GM18858 (cell line): Measurements from ENCODE around the gene OSMR.

Experiments used
- ATAC-seq: cut with Tn5 transposase; IDR thresholded peaks from one replicate; pipeline ENCODE4 v1.9.1; 2021; ENCODE audit not compliant: unreplicated experiment

OSMR gene

DNA sequence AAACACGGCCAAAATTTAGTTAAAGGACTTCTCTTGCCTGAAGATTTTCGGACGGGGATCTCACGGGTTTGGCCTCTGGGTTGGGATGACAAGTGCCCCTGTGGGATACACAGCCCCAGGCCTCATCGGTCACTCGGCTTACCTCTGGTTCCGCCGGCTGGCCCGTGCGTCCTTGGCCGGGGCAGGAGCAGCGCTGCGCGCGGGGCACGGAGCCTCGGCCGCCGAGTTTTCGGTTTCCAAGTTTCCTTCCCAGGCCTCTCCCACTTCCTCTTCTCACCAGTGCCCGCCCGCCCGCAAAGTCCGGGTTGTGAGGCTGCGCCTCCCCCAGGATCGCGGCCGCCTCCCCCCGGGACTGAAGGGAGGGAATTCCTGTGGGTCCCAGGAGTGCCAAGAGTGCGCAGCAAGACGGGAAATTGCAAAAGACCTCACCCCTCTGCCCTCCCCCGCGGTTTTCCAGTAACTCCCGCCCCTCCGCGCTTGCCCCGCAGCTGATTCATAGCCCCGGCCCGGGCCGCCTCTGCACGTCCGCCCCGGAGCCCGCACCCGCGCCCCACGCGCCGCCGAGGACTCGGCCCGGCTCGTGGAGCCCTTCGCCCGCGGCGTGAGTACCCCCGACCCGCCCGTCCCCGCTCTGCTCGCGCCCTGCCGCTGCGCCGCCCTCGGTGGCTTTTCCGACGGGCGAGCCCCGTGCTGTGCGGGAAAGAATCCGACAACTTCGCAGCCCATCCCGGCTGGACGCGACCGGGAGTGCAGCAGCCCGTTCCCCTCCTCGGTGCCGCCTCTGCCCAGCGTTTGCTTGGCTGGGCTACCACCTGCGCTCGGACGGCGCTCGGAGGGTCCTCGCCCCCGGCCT, at the start of gene OSMR:
Gene OSMR, plus strand, starts transcription at position 487 of the 853 bp plus-strand sequence. CDS start 23,033 bp downstream, outside the sequence.
- ATAC-seq: no peak

DNA sequence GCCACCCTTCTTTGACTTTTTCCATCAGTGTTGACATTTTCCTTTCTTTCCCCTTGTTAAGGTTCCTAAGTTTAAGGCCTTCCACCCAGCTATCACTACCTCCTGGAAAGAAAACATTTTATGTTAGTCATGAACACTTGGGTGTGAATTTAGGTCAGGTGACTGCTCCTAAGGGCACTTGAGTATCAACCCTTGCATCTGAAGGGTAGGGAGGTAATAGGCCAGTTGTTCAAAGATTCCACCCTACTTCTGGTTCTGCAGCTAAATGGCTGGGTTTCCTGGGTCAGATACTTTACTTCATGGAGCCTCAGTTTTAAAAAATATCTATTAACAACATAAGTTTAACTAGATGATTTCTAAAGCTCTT, 49.1 kb upstream of the OSMR start:
- ATAC-seq: no peak

DNA sequence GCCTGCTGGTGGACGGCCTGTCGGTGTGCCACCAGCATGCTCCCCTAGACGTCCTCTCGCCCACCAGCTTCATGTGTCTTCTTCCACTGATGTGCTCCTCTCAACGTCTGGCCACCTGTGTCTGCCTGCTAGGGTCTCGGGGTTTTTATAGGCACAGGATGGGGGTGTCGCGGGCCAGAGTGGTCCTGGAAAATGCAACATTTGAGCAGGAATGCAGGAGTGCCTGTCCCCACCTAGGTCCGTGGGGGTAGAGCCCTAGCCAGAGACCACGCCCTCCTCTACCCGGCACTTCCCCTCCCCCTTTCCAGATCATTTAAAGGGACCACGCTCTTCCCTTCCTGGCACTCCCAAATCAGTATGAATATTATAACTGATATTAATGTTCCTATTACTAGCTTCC, 48.0 kb upstream of the OSMR start:
- no peak for ATAC-seq

DNA sequence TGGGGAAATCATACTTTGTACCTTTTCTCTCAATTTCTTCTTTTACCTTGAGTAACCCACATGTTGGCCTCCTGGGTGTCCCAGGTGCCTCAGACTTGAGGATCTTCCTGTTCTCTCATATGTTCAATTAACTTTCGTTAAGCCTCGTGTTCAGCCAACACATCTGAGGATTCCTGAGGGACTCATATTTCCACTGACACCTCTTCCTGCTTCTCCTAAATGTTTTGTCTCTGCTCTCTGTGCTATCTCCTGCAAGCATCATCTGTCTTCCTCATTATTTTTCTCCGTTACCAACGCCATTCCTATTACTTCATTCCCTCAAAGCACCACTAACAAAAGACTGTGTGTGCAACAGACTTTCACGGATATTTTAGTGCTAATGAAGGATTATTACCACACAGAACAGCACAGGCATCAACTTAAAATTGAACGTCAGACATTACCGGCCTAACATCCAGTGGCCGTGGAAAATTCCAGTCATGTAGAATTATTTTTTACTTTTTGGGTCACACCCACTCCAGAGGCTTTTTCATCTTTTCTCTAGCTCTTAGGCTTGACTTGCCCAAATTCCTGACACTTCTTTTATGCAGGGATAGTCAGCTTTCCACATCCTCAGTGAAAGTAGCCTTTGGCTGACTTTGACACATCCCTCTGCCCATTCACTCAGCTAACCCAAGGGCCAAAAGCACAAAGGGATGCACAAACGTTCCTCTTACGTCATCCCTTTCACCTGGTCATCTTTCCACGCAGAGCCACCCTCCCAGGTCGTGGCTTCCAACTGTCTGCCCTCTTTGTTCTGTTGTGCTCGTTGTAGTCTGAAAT, 46.0 kb upstream of the OSMR start:
- no peak for ATAC-seq

GRCh38 chr5:38800515-38800914, 45.3 kb upstream of the OSMR start:
- no peak for ATAC-seq

- ATAC-seq: no peak
Observed at GRCh38 chr5:38802125-38802524, 43.7 kb upstream of the OSMR start.

- no peak for ATAC-seq
Observed at GRCh38 chr5:38803246-38803645, 42.6 kb upstream of the OSMR start.

GRCh38 chr5:38806775-38807258, 39.0 kb upstream of the OSMR start:
- no peak for ATAC-seq

GRCh38 chr5:38807570-38808483, 38.0 kb upstream of the OSMR start:
- ATAC-seq: no peak

DNA sequence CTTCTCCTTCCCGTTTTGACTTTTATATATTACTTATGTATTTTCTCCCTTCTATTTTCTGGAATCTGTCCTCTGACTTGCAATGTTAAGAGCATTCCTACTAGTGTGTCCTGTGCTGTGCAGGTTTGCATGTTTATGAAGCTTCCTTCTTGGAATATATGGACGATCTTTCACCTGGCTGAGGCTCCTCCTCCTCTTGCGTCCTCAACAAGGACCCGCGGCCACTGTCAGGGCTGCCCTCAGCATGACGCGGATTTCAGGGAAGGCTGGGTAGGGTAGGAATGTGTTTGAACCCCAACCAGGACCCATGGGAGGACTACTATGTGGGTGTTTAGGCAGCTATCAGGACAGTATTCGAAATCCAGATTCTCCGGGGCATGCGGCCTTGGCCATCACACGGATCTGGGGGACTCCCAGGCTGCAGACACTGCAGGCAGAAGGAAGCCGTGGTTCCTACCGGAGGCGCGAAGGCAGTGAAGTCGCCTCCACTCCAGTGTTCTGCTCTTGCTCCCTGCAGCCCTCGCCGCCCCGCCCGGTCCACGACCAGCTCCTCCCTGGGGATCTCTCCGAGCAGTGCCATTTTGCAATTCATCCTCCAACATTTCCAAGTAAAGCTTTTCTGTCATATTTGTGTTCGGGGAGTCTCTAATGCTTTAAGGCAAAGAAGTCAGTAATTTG, 37.0 kb upstream of the OSMR start:
- no peak for ATAC-seq

- ATAC-seq: no peak
Observed at GRCh38 chr5:38809388-38810359, 36.1 kb upstream of the OSMR start.

DNA sequence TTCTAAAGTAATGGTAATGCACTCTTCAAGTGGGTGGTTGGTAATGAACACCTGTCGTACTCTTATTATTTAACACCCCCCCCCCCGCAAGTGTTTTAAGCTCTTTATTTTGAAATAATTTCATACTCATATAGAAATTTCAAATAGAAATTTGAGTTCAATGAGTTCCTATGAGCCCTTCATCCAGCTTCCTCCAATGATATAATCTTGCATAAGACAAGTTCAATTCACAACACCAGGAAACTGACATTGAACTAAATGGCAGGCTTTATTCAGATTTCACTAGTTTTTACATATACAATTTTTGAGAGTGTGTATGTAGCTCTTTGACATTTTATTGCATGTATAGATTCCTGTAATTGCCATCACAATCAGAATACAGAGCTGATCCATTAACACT, 30.9 kb upstream of the OSMR start:
- no peak for ATAC-seq

GRCh38 chr5:38816083-38817030, 29.5 kb upstream of the OSMR start:
- no peak for ATAC-seq

GRCh38 chr5:38821679-38822078, 24.1 kb upstream of the OSMR start:
- ATAC-seq: no peak

DNA sequence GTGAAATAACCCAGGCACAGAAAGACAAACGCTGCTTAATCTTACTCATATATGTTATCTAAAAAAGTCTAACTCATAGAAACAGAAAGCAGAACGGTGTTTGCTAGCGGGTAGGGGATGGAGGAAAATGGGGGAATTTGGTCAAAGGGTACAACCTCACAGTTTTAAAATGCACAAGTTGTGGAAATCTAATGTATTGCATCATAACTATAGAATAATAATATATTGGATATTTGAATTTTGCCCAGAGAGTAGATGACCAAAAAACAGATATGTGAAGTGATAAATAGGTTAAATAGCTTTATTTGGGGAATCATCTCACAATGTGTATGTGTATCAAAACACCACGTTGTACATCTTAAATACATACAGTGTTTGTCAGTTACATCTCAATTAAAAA, 22.3 kb upstream of the OSMR start:
- no peak for ATAC-seq

DNA sequence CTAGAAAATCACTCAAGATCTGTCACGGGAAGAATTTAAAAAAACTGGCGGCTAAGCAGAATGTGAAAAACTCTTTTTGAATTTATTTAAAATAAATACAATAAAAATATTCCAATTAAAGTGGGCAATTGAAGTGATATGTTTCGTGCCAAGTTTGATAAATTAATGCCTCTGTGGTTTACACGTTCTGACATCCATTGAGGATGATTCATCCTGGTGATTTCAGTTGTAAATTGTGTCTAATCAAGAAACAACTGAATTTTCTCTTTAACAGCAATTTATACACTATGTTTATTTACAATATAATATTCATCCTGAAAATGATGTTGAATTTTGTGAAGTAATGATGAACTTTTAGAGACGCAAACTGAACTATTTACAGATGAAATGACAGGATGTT, 21.0 kb upstream of the OSMR start:
- no peak for ATAC-seq

- no peak for ATAC-seq
Observed at GRCh38 chr5:38825494-38825893, 20.3 kb upstream of the OSMR start.

GRCh38 chr5:38827525-38827924, 18.3 kb upstream of the OSMR start:
- ATAC-seq: no peak
